Endodermal cell (in vitro differentiated cells): Measurements from ENCODE around the gene GMPR2. TPM values are rescaled to one million over a fixed set of nuclear protein-coding genes. Genes with fewer than 3 reads are reported as not detected.

ENCODE experiments used
- DNase-seq: peaks from one replicate; pipeline ENCODE4 v3.0.0-alpha.2; 2017
- H3K27ac ChIP-seq: 2 replicates; pipeline ENCODE4 v1.5.1; 2013; ENCODE audit warnings: mild to moderate bottlenecking, low read depth, low read length, moderate library complexity
- H3K27me3 ChIP-seq: 2 replicates; pipeline ENCODE4 v1.6.1; 2013; ENCODE audit warnings: mild to moderate bottlenecking, low read length, moderate library complexity; ENCODE audit not compliant: insufficient read depth, control insufficient read depth, poor library complexity, severe bottlenecking
- H3K36me3 ChIP-seq: 2 replicates; pipeline ENCODE4 v1.7.0; 2013; ENCODE audit warnings: mild to moderate bottlenecking, low read length, moderate library complexity; ENCODE audit not compliant: control insufficient read depth, insufficient read depth
- H3K4me1 ChIP-seq: one replicate; pipeline ENCODE4 v1.7.0; 2013; ENCODE audit warnings: low read length; ENCODE audit not compliant: control insufficient read depth, insufficient read depth
- H3K4me3 ChIP-seq: 2 replicates; pipeline ENCODE4 v1.5.1; 2013; ENCODE audit warnings: mild to moderate bottlenecking, low read length, moderate library complexity
- H3K9ac ChIP-seq: 2 replicates; pipeline ENCODE4 v1.6.1; 2013; ENCODE audit warnings: mild to moderate bottlenecking, low read length, moderate library complexity; ENCODE audit not compliant: poor library complexity, severe bottlenecking; ENCODE audit errors: extremely low read depth
- H3K9me3 ChIP-seq: 2 replicates; pipeline ENCODE4 v1.6.1; 2013; ENCODE audit warnings: mild to moderate bottlenecking, low read length, moderate library complexity; ENCODE audit not compliant: control insufficient read depth
- H3K27ac Mint-ChIP-seq: 2 replicates; pipeline ENCODE4 v1.8.0; 2020; ENCODE audit warnings: mixed read lengths
- H3K27me3 Mint-ChIP-seq: 2 replicates; pipeline ENCODE4 v1.8.0; 2021; ENCODE audit warnings: mild to moderate bottlenecking, mixed read lengths; ENCODE audit not compliant: insufficient read depth
- H3K36me3 Mint-ChIP-seq: 2 replicates; pipeline ENCODE4 v1.8.0; 2020; ENCODE audit warnings: low read depth, mixed read lengths
- H3K4me1 Mint-ChIP-seq: 2 replicates; pipeline ENCODE4 v1.8.0; 2020; ENCODE audit warnings: mixed read lengths
- H3K4me3 Mint-ChIP-seq: 2 replicates; pipeline ENCODE4 v1.8.0; 2020; ENCODE audit warnings: mild to moderate bottlenecking, moderate library complexity, mixed read lengths
- H3K9me3 Mint-ChIP-seq: 2 replicates; pipeline ENCODE4 v1.8.0; 2020; ENCODE audit warnings: mild to moderate bottlenecking, mixed read lengths
- WGBS, 2 experiments: methylation state at CpG; one replicate each; pipeline versions ENCODE4 v1.1.5 to v1.1.7; 2013; ENCODE audit warnings: missing lambda C conversion rate in 2 of 2, mixed read lengths in 1 of 2; ENCODE audit not compliant: insufficient coverage in 1 of 2, insufficient read length in 1 of 2; 5-methylcytosine and 5-hydroxymethylcytosine counted together
- total RNA-seq, 2 donors: library from RNA; stranded (reverse); fragmentation: NEBNext Ultra II Directional in 1 of 2; extraction: Animal tissue kit (Norgen Biotek cat#: 25700) in 1 of 2; gene quantifications; 2 replicates in 1 of 2; 3 replicates in 1 of 2; pipeline ENCODE4 v1.2.1, GENCODE V29; 2021
- TF ChIP-seq, protein P1 (sequence below): fragments of 200-600 bp; sonication (generic); conservative IDR thresholded peaks from 2 replicates; pipeline ENCODE4 v1.5.0; 2021; ENCODE audit warnings: antibody characterized with exemption, mild to moderate bottlenecking

Gene GMPR2
- total RNA-seq, 2 donors from 2014 or later: 56.1 to 63.1 TPM

DNA sequence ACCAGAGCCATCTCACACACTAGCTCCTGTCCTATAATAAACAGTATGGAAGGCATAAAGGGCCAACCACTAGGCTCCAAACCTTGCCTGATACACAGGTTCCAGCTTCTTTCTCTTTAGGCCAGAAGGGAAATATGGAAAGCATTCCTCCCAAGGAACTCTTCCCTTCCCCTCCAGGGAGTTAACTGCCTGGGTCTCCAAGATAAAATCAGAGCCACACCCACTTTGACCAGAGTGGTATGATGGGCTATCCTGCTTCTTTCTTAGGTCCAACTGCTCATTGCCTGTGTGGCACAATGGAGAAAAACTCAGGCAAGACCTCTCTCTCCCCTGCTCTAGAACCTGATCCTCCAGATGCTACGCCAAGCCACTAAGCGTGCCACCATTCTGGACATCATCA is 25.1 kb upstream of the GMPR2 start:
- TF ChIP-seq, protein P1, sequence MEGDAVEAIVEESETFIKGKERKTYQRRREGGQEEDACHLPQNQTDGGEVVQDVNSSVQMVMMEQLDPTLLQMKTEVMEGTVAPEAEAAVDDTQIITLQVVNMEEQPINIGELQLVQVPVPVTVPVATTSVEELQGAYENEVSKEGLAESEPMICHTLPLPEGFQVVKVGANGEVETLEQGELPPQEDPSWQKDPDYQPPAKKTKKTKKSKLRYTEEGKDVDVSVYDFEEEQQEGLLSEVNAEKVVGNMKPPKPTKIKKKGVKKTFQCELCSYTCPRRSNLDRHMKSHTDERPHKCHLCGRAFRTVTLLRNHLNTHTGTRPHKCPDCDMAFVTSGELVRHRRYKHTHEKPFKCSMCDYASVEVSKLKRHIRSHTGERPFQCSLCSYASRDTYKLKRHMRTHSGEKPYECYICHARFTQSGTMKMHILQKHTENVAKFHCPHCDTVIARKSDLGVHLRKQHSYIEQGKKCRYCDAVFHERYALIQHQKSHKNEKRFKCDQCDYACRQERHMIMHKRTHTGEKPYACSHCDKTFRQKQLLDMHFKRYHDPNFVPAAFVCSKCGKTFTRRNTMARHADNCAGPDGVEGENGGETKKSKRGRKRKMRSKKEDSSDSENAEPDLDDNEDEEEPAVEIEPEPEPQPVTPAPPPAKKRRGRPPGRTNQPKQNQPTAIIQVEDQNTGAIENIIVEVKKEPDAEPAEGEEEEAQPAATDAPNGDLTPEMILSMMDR: no peak
- Mint-ChIP-seq H3K9me3 (peaks cover 7% of the 10 kb centered on the region), H3K27me3 (no peaks in the 10 kb centered on the region), H3K36me3 (peaks cover 76% of the 10 kb centered on the region), H3K4me3 (no peak overlapping the region), H3K4me1 (no peaks in the 10 kb centered on the region), H3K27ac (no peak overlapping the region)
- peaks cover 67% of the 10 kb centered on the region for H3K36me3 ChIP-seq
- peaks cover 7% of the 10 kb centered on the region for H3K9me3 ChIP-seq
- no peak overlapping the region for H3K4me3 ChIP-seq
- no peaks in the 10 kb centered on the region for H3K27me3 ChIP-seq
- WGBS, 2 experiments: 90 to 100% methylated on average over 1 to 2 of the region's 2 CpGs
- H3K9ac ChIP-seq: no peak overlapping the region
- no peak overlapping the region for H3K27ac ChIP-seq
- no peaks in the 10 kb centered on the region for H3K4me1 ChIP-seq
- DNase-seq: no peak

DNA sequence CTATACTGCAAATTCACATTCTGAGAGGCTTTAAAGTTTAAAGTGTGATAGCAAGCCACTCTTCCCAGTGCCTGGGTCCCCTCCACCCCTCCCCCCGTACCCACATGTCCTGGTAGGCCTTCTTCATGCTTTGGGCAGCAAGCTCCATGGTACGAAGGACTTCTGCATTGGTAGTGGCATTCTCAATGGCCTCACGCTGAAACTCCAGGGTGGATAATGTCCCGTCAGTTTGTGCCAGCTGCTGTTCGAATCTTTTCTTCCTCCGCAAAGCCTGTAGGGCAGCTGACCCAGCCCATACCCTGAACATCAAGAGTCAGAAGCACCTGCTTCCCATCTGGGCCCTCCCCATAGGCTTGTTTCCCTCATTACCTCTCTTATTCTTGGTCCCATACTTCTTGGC is 21.4 kb upstream of the GMPR2 start:
- peaks cover 46% of the 10 kb centered on the region for H3K36me3 Mint-ChIP-seq
- peak overlapping the region; percentile 92 for H3K4me3 Mint-ChIP-seq
- Histone ChIP-seq H3K4me3 (no peak overlapping the region), H3K9me3 (no peaks in the 10 kb centered on the region), H3K4me1 (peaks cover 3% of the 10 kb centered on the region), H3K36me3 (peaks cover 46% of the 10 kb centered on the region), H3K27me3 (no peaks in the 10 kb centered on the region), H3K27ac (no peak overlapping the region), H3K9ac (no peak overlapping the region)
- peaks cover 16% of the 10 kb centered on the region for H3K4me1 Mint-ChIP-seq
- no peaks in the 10 kb centered on the region for H3K27me3 Mint-ChIP-seq
- H3K27ac Mint-ChIP-seq: peak overlapping the region; percentile 8
- no peaks in the 10 kb centered on the region for H3K9me3 Mint-ChIP-seq
- 95 to 100% methylated on average over 3 to 6 of the region's 6 CpGs for WGBS, 2 experiments
- TF ChIP-seq, protein P1: no peak
- DNase-seq: no peak

DNA sequence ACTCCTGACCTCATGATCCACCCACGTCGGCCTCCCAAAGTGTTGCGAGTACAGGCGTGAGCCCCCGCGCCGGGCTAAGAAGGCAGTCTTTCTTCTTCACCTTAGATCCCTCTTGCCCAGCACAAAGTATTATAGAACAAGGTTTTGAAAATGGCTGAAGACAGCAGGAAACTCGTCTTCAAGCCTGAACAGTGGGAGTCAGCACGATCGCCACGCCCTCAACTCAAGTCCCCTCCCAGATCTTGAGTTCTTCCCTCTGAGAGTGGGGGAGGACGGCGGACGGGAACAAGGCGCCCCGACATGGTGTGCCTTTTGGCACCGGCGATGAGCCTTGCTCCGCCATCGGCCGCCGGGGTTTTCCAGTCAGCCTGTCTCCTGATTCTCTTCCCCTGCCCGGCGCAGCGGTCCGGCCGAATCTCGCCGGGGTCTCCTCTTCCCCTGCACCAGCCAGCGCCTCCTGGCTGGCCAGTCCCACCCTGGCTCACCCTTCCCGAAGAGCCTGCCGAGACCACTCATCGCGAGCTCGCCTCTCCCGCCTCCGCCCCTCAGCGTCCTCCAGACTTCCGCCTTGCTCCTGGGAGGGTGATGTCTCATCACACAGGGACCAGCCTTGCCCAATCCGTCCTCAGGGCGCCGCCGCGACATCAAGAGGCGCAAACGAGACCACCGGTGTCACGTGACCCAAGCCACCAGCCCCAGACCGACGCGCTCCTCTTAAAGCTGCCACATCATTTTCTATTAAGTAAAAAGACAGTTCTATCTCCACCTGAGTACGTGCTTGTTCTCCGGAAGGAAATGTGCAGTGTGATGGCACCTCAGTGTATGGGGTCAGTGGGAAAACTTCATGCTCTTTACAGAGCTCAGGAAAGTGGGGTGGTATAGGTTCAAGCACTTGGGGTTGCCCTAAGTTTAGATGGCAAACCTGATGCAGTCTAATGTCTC is 19.5 kb upstream of the GMPR2 start, which contains the start of gene CHMP4A:
Gene CHMP4A (minus strand): TSS at position 565 of the 942 bp plus-strand sequence. CDS start 49 bp downstream, at position 516.
- Histone ChIP-seq H3K27ac (peak within 1 kb of the TSS; percentile 92), H3K27me3 (no peaks in the 10 kb centered on the region), H3K4me3 (peak within 1 kb of the TSS; percentile 85), H3K9me3 (no peaks in the 10 kb centered on the region), H3K9ac (peak within 1 kb of the TSS; percentile 79), H3K4me1 (peaks cover 3% of the 10 kb centered on the region), H3K36me3 (peaks cover 38% of the 10 kb centered on the region)
- TF ChIP-seq, protein P1: peak; percentile 49
- Mint-ChIP-seq H3K9me3 (no peaks in the 10 kb centered on the region), H3K4me1 (peaks cover 16% of the 10 kb centered on the region), H3K27ac (peak within 1 kb of the TSS; percentile 99), H3K4me3 (peak within 1 kb of the TSS; percentile 92), H3K27me3 (no peaks in the 10 kb centered on the region), H3K36me3 (peaks cover 37% of the 10 kb centered on the region)
- peak; percentile 99 for DNase-seq
- 0% methylated on average over 26 to 53 of the region's 53 CpGs for WGBS, 2 experiments
